Mucosa of descending colon (tissue), 3 donors: ENCODE measurements around the gene TMEM178B. TPM values are rescaled to one million over a fixed set of nuclear protein-coding genes. Genes with fewer than 3 reads are reported as not detected.

ENCODE experiments used
- ATAC-seq: fragments of 200-7000 bp; cut with Tn5 transposase; one replicate; pipeline ENCODE4 v1.9.1; 2020; ENCODE audit warnings: mild to moderate bottlenecking, moderate library complexity
- DNase-seq, 3 donors: peaks; one replicate each; pipeline ENCODE4 v3.0.0-alpha.2; 2020
- H3K36me3 ChIP-seq: fragments of 200-600 bp; one replicate; pipeline ENCODE4 v1.8.0; 2021; ENCODE audit warnings: low read depth, mild to moderate bottlenecking
- H3K4me1 ChIP-seq: fragments of 200-600 bp; one replicate; pipeline ENCODE4 v1.8.0; 2021; ENCODE audit warnings: low read depth, mild to moderate bottlenecking
- H3K4me3 ChIP-seq: fragments of 200-600 bp; one replicate; pipeline ENCODE4 v1.8.0; 2021; ENCODE audit warnings: mild to moderate bottlenecking
- H3K9me3 ChIP-seq: fragments of 200-600 bp; one replicate; pipeline ENCODE4 v1.8.0; 2021; ENCODE audit warnings: mild to moderate bottlenecking
- intact Hi-C, 2 donors: fragments of 100-400 bp; cut with DNase I in 1 of 2; cut with micrococcal nuclease in 1 of 2; formaldehyde crosslinking; loops; one replicate each; pipeline versions ENCODE4 v1.11.0 to v1.11.1; 2022; cut with DNase I, micrococcal nuclease
- total RNA-seq, 3 donors: library from RNA; stranded (reverse); fragmentation: NEBNext Ultra II Directional in 2 of 3; extraction: Animal tissue kit (Norgen Biotek cat#: 25700) in 2 of 3; gene quantifications; one replicate each; pipeline versions ENCODE4 v1.2.1 to v1.2.4, GENCODE V29; 2021 to 2023
- TF ChIP-seq, protein P1 (sequence below): fragments of 200-600 bp; IDR thresholded peaks from one replicate; pipeline ENCODE4 v1.8.0; 2022; ENCODE audit warnings: antibody characterized with exemption, mild to moderate bottlenecking
- donor health status: DM: no; HTN: no; CAD: no; lungs with moderate emphysema.
- donor health status: DM: no; HTN: no; CAD: no.
- donor health status: DM: no; HTN: yes; CAD: no.

Gene TMEM178B
- total RNA-seq, 3 donors from 2014 or later, result 0.22 to 2.0 (median 0.32) TPM

DNA sequence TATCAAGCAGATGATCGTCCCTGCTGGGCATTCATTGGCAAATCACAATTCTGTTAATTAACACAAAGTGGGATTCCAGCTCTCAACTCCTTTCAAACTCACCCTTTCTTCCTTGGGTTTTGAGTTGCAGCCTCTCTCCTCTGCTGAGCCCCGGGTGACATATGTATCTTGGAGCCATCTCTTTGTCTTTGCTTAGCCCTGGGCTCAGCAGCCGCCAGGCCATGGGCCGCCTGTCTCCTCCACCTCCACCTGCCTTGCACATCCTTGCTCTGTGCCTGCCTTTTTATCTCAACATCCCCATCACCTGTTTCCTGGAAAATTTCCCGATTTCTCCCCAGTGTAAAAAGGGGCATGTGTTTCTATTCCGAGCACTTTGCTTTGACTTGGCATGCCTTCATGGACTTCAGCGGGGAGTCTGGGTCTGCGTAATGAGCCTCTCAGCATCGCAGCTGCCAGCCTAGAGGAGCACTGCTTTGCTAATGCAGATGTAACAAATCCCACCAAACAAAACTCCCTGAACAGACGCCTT lies 336.0 kb downstream of the TMEM178B start:
- intact Hi-C loops, result no loop called here
- Histone ChIP-seq H3K36me3 (no peaks in the 10 kb centered on the region), H3K4me1 (no peaks in the 10 kb centered on the region), H3K9me3 (no peaks in the 10 kb centered on the region), H3K4me3 (no peak overlapping the region)
- TF ChIP-seq, protein P1, sequence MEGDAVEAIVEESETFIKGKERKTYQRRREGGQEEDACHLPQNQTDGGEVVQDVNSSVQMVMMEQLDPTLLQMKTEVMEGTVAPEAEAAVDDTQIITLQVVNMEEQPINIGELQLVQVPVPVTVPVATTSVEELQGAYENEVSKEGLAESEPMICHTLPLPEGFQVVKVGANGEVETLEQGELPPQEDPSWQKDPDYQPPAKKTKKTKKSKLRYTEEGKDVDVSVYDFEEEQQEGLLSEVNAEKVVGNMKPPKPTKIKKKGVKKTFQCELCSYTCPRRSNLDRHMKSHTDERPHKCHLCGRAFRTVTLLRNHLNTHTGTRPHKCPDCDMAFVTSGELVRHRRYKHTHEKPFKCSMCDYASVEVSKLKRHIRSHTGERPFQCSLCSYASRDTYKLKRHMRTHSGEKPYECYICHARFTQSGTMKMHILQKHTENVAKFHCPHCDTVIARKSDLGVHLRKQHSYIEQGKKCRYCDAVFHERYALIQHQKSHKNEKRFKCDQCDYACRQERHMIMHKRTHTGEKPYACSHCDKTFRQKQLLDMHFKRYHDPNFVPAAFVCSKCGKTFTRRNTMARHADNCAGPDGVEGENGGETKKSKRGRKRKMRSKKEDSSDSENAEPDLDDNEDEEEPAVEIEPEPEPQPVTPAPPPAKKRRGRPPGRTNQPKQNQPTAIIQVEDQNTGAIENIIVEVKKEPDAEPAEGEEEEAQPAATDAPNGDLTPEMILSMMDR, result no peak
- no peak for DNase-seq
- ATAC-seq, result no peak

DNA sequence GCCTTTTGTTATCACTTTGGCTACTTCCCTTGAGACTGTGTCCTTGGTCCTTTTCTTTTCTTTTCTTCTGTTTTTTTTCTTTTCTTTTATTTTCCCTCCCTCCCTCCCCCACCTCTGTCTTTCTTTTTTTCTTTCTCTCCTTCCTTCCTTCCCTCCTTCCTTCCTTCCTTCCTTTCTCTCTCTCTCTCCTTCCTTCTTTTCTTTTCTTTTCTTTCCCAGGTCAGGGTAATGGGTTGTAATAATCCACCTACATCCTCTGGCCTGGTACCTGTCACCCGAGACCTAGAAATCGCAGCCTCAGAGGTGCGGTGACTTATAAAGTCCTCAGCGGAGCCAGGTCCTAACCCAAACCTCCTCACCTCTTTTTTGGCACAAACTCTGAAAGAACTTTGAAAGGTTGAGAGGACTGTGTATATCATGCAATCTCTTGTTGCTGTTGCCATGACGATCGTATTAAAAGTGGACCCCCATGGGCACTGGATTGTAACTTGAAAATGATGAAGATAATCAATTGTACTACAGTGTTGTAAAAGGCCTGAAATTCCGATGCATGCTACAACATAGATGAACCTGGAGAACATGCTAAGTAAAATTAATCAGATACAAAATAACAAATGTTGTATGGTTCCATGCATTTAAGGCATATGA lies 336.6 kb downstream of the TMEM178B start:
- Histone ChIP-seq H3K9me3 (no peaks in the 10 kb centered on the region), H3K4me3 (no peak overlapping the region), H3K4me1 (no peaks in the 10 kb centered on the region), H3K36me3 (no peaks in the 10 kb centered on the region)
- TF ChIP-seq, protein P1, result no peak
- intact Hi-C loops, result no loop called here
- DNase-seq (no peak), ATAC-seq (no peak)

DNA sequence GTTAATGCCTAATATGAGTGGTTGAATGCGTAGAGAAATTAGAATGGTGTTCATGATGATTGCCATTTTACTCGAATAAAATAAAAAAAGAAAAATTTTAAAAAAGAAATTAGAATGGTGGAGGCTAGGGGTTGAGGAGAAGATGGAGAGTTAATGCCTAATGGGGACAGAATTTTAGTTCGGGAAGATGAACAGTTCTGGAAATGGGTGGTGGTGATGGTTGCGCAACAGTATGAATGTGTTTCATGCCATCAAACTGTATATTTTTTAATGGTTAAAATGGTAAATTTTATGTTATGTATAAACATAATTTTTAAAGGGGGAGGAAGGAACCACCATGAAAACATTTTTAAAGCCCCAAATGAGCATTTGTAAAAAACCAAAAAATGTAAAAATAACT lies 337.3 kb downstream of the TMEM178B start:
- intact Hi-C loops, result no loop called here
- TF ChIP-seq, protein P1, result no peak
- Histone ChIP-seq H3K4me1 (no peaks in the 10 kb centered on the region), H3K4me3 (no peak overlapping the region), H3K9me3 (no peaks in the 10 kb centered on the region), H3K36me3 (no peaks in the 10 kb centered on the region)
- ATAC-seq (no peak), DNase-seq (no peak)

DNA sequence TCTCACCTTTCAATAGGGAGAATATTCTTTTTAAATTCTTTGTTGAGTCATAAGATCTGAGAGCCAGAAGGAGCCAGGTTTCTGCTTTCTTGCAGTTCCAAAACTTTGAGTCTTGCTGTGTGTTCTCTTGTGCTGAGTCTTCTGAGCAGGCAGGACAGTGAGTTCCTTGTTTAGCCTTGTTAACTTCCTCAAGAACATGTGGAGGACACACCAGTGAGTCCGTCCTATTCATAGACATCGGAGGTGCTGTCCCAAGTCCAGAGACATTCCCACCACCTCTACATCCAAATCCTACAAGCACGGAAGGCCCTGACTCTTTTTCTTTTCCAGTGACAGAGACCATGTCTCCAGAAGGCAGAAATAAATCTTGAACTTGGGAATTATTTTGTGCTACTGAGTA lies 342.1 kb downstream of the TMEM178B start:
- DNase-seq (no peak), ATAC-seq (no peak)
- intact Hi-C loops, result no loop called here
- H3K9me3 ChIP-seq, result no peaks in the 10 kb centered on the region
- H3K36me3 ChIP-seq, result no peaks in the 10 kb centered on the region
- no peaks in the 10 kb centered on the region for H3K4me1 ChIP-seq
- no peak overlapping the region for H3K4me3 ChIP-seq
- TF ChIP-seq, protein P1, result no peak

DNA sequence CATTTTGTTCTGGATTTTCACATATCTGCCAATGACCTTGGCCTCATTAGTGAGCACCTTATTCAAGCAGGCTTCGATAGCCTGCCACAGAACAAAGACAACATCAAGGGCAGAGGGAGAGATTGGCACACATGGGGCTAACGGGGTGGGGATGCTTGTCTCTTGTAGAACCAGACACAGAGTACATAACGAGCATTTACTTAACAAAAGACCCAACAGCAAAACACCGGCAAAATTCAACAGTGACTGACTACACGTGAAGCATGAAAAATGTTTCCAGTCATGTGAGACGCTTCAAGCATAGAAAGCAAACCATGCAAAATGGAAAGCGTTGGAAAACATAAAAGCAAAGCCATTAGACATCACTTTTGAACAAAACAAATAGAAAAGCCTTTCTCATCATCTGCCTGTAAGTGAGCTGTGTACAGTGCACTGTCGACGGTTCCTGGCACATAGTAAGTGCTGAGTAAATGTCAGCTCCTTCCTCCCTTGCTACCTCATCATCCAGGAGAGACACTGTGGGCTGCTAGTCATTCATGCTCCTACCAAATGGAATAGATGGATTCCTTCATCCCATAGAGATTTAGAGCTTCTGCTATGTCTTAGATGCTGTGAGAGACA lies 342.9 kb downstream of the TMEM178B start:
- no peaks in the 10 kb centered on the region for H3K36me3 ChIP-seq
- H3K9me3 ChIP-seq, result no peaks in the 10 kb centered on the region
- H3K4me3 ChIP-seq, result no peak overlapping the region
- no peak for ATAC-seq
- DNase-seq, result no peak
- TF ChIP-seq, protein P1, result no peak
- H3K4me1 ChIP-seq, result no peaks in the 10 kb centered on the region
- intact Hi-C loops, result no loop called here
